Peyer's patch (tissue), 4 donors: Measurements from ENCODE around the gene MAPT.

ENCODE experiments used
- CTCF ChIP-seq, 6 experiments: fragments of 450-650 bp in 4 of 6; fragments of 200-600 bp in 2 of 6; sonication (generic) in 1 of 6; IDR thresholded peaks; one replicate each; pipeline ENCODE4 v1.5.1; 2017 to 2019; ENCODE audit warnings: antibody characterized with exemption in 6 of 6, mild to moderate bottlenecking in 3 of 6, moderate library complexity in 1 of 6
- POLR2A ChIP-seq, 2 donors: fragments of 450-650 bp; IDR thresholded peaks; one replicate each; pipeline ENCODE4 v1.5.1; 2017; ENCODE audit warnings: antibody characterized with exemption in 2 of 2, mild to moderate bottlenecking in 2 of 2, moderate library complexity in 2 of 2

- TF ChIP-seq CTCF (IDR thresholded peaks at IDR 0.05), result no peak
- no peak for TF ChIP-seq POLR2A (IDR thresholded peaks at IDR 0.05)
Measured at GRCh38 chr17:46060461-46060860, 166.1 kb downstream of the MAPT start.
